Hematopoietic multipotent progenitor cell treated with erythropoietin and hydrocortisone succinate and interleukin-3 and kit ligand, for 6 days (in vitro differentiated cells): ENCODE measurements around the gene CYB561.

Experiments
- DNase-seq: peaks from one replicate; pipeline ENCODE4 v3.0.0-alpha.2; 2015

CYB561 gene

GRCh38 chr17:63447471-63448009 is 1.4 kb upstream of the CYB561 start:
- no peak for DNase-seq

- peak; percentile 83 for DNase-seq
These were observed 806 bp upstream of the CYB561 start for GRCh38 chr17:63446753-63447470.

GRCh38 chr17:63445571-63445953 is 544 bp downstream of the CYB561 start:
- DNase-seq = no peak

GRCh38 chr17:63445065-63445464 is 1.0 kb downstream of the CYB561 start:
- no peak for DNase-seq

GRCh38 chr17:63444457-63444856 is 1.6 kb downstream of the CYB561 start:
- no peak for DNase-seq

GRCh38 chr17:63443053-63443452 is 3.1 kb downstream of the CYB561 start:
- no peak for DNase-seq

- DNase-seq = peak; percentile 63
These were observed 3.5 kb downstream of the CYB561 start for GRCh38 chr17:63442549-63443035.

GRCh38 chr17:63442074-63442473 is 4.0 kb downstream of the CYB561 start:
- no peak for DNase-seq

GRCh38 chr17:63441654-63442053 is 4.5 kb downstream of the CYB561 start:
- no peak for DNase-seq

GRCh38 chr17:63440770-63441335 is 5.3 kb downstream of the CYB561 start:
- DNase-seq = no peak

- no peak for DNase-seq
These were observed 5.9 kb downstream of the CYB561 start for GRCh38 chr17:63440127-63440769.

- DNase-seq = no peak
These were observed 6.4 kb downstream of the CYB561 start for GRCh38 chr17:63439687-63440086.

GRCh38 chr17:63438092-63439051 is 7.7 kb downstream of the CYB561 start:
- DNase-seq = no peak

GRCh38 chr17:63437287-63438091 is 8.6 kb downstream of the CYB561 start:
- DNase-seq = no peak

- DNase-seq = no peak
These were observed 9.5 kb downstream of the CYB561 start for GRCh38 chr17:63436523-63437110.

- DNase-seq = no peak
These were observed 10.2 kb downstream of the CYB561 start for GRCh38 chr17:63435681-63436522.

GRCh38 chr17:63434951-63435571 is 11.0 kb downstream of the CYB561 start:
- DNase-seq = peak; percentile 97

- DNase-seq = peak; percentile 70
These were observed 12.1 kb downstream of the CYB561 start for GRCh38 chr17:63433746-63434591.
